GM12878 (cell line): Measurements from ENCODE around the gene CBR3. TPM values are rescaled to one million over a fixed set of nuclear protein-coding genes. Genes with fewer than 3 reads are reported as not detected.

ENCODE experiments used
- ATAC-seq: fragments of 200-7000 bp; cut with Tn5 transposase; 3 replicates; pipeline ENCODE4 v1.9.1; 2020; ENCODE audit warnings: mild to moderate bottlenecking, moderate library complexity
- BruUV-seq: library from RNA; stranded (reverse); fragments of 400-500 nt; replicated peaks from 2 replicates; lab custom pipeline; 2021; lab: Mats Ljungman, UMichigan
- CTCF ChIA-PET: fragments of 300-600 bp; sonication (Branson Sonifier 250); formaldehyde crosslinking; extraction: SDS; loops from one replicate; lab custom pipeline; 2021; ENCODE audit warnings: inconsistent platforms; lab: Yijun Ruan, JAX
- POLR2A ChIA-PET: fragments of 350-600 bp; formaldehyde crosslinking; extraction: SDS; loops from one replicate; lab custom pipeline; 2021; ENCODE audit warnings: inconsistent platforms; lab: Charles Lee
- RAD21 ChIA-PET: fragments of 300-600 bp; sonication (Branson Sonifier 250); formaldehyde crosslinking; loops from one replicate; lab custom pipeline; 2023; ENCODE audit warnings: antibody characterized with exemption; ENCODE audit not compliant: unreplicated experiment; lab: Charles Lee
- SMC1A ChIA-PET: fragments of 300-600 bp; sonication (Branson Sonifier 250); formaldehyde crosslinking; loops from one replicate; lab custom pipeline; 2023; ENCODE audit not compliant: unreplicated experiment, uncharacterized antibody; lab: Charles Lee
- DNase-seq: peaks from one replicate; pipeline ENCODE4 v3.0.0-alpha.2; 2011; ENCODE audit warnings: low read depth, low spot score
- FAIRE-seq: peaks from 3 replicates; lab custom pipeline; 2011; peaks lifted over from hg19 to GRCh38; lab: Jason Lieb, UNC
- H2AFZ ChIP-seq: 2 replicates; pipeline ENCODE4 v1.6.0; 2011; ENCODE audit warnings: low read depth, low read length, control low read depth; ENCODE audit not compliant: control insufficient read depth
- H3K27ac ChIP-seq: 2 replicates; pipeline ENCODE4 v1.5.1; 2011; ENCODE audit warnings: control low read depth; ENCODE audit not compliant: control insufficient read depth, insufficient read depth
- H3K27me3 ChIP-seq, 2 experiments: replicated peaks in 1 of 2; 2 replicates each; pipeline versions ENCODE4 v1.6.0 to v1.6.1; 2011; ENCODE audit warnings: low read length in 1 of 2; ENCODE audit not compliant: control insufficient read depth in 2 of 2, insufficient read depth in 2 of 2
- H3K36me3 ChIP-seq, 2 experiments: 2 replicates each; pipeline ENCODE4 v1.5.1; 2011; ENCODE audit warnings: low read length in 1 of 2; ENCODE audit not compliant: control insufficient read depth in 2 of 2, insufficient read depth in 2 of 2
- H3K4me1 ChIP-seq: 2 replicates; pipeline ENCODE4 v1.6.1; 2011; ENCODE audit warnings: mild to moderate bottlenecking, low read length, moderate library complexity, mixed read lengths; ENCODE audit not compliant: control insufficient read depth, insufficient read depth
- H3K4me2 ChIP-seq: 2 replicates; pipeline ENCODE4 v1.6.0; 2011; ENCODE audit warnings: control low read depth; ENCODE audit not compliant: control insufficient read depth, insufficient read depth
- H3K4me3 ChIP-seq: fragments of 200-600 bp; sonication (generic); 2 replicates; pipeline ENCODE4 v1.5.1; 2016
- H3K79me2 ChIP-seq: 2 replicates; pipeline ENCODE4 v1.6.0; 2011; ENCODE audit warnings: low read length; ENCODE audit not compliant: control insufficient read depth, insufficient read depth
- H3K9ac ChIP-seq: 2 replicates; pipeline ENCODE4 v1.8.0; 2011; ENCODE audit warnings: low read length, control low read depth, mixed read lengths; ENCODE audit not compliant: control insufficient read depth, insufficient read depth
- H3K9me3 ChIP-seq: replicated peaks from 3 replicates; pipeline ENCODE4 v1.5.1; 2011; ENCODE audit warnings: mild to moderate bottlenecking, low read length; ENCODE audit not compliant: control insufficient read depth, insufficient read depth
- H4K20me1 ChIP-seq: 2 replicates; pipeline ENCODE4 v1.6.0; 2011; ENCODE audit not compliant: control insufficient read depth, insufficient read depth
- BMI1 ChIP-seq: fragments of 450-650 bp; IDR thresholded peaks from 2 replicates; pipeline ENCODE4 v1.6.1; 2016; ENCODE audit warnings: mild to moderate bottlenecking, moderate library complexity, borderline replicate concordance
- BRCA1 ChIP-seq: IDR thresholded peaks from 2 replicates; pipeline ENCODE4 v1.6.1; 2011; ENCODE audit warnings: low read depth, low read length, improper control_type of control experiment
- HDAC6 ChIP-seq: fragments of 200-600 bp; sonication (generic); IDR thresholded peaks from one replicate; pipeline ENCODE4 v1.8.0; 2017; ENCODE audit warnings: antibody characterized with exemption; ENCODE audit not compliant: unreplicated experiment
- NFYB ChIP-seq: IDR thresholded peaks from 2 replicates; pipeline ENCODE4 v1.6.1; 2011; ENCODE audit warnings: low read depth, mild to moderate bottlenecking, low read length, improper control_type of control experiment, moderate library complexity; ENCODE audit not compliant: insufficient read depth
- NR2C1 ChIP-seq: fragments of 450-650 bp; IDR thresholded peaks from 2 replicates; pipeline ENCODE4 v1.6.1; 2017; ENCODE audit warnings: antibody characterized with exemption, mild to moderate bottlenecking, moderate library complexity
- PKNOX1 ChIP-seq: fragments of 450-650 bp; IDR thresholded peaks from 2 replicates; pipeline ENCODE4 v1.6.1; 2016; ENCODE audit warnings: mild to moderate bottlenecking
- SP1 ChIP-seq: IDR thresholded peaks from one replicate; pipeline ENCODE4 v1.6.1; 2011; ENCODE audit warnings: low read depth, low read length
- TCF3 ChIP-seq: IDR thresholded peaks from 2 replicates; pipeline ENCODE4 v1.6.1; 2012; ENCODE audit warnings: low read depth, mild to moderate bottlenecking, low read length, borderline replicate concordance; ENCODE audit not compliant: insufficient read depth
- WRNIP1 ChIP-seq: IDR thresholded peaks from 2 replicates; pipeline ENCODE4 v1.6.1; 2011; ENCODE audit warnings: low read depth, low read length, improper control_type of control experiment, borderline replicate concordance
- ZNF384 ChIP-seq: IDR thresholded peaks from 2 replicates; pipeline ENCODE4 v1.6.1; 2012; ENCODE audit warnings: low read depth, mild to moderate bottlenecking, low read length, improper control_type of control experiment, borderline replicate concordance
- WGBS: methylation state at CpG from one replicate; pipeline ENCODE4 v1.1.6; 2016; ENCODE audit warnings: low lambda C conversion rate; ENCODE audit not compliant: insufficient replicate concordance, insufficient coverage; ENCODE audit errors: missing lambda C conversion rate; 5-methylcytosine and 5-hydroxymethylcytosine counted together
- in situ Hi-C: fragments of 300-500 bp; cut with MboI; formaldehyde crosslinking; loops from 9 replicates; pipeline ENCODE4 v1.14.3; 2018; ENCODE audit warnings: mixed read lengths
- intact Hi-C: fragments of 100-400 bp; cut with micrococcal nuclease; formaldehyde crosslinking; loops from one replicate; pipeline ENCODE4 v1.14.2; 2022; ENCODE audit not compliant: unreplicated experiment
- polyA plus RNA-seq, 11 experiments: library from polyadenylated mRNA; depleted of rRNA in 4 of 11; unstranded in 6 of 11; stranded (reverse) in 5 of 11; fragments of >200 nt; fragmentation: Nextera tagmentation in 4 of 11; fragmentation: Illumina TruSeq in 1 of 11; extraction: Ambion mirVana in 4 of 11; extraction: Trizol in 1 of 11; gene quantifications; 1 replicate in 1 of 11; 2 replicates in 10 of 11; pipeline versions ENCODE4 v1.2.1 to v1.2.3, GENCODE V29; 2011 to 2016; ENCODE audit warnings: inconsistent platforms in 2 of 11, missing spikeins in 2 of 11, low read depth in 1 of 11
- total RNA-seq, 4 experiments: library from RNA; depleted of rRNA in 3 of 4; stranded (reverse); fragments of >200 nt in 3 of 4; fragmentation: Illumina TruSeq in 1 of 4; extraction: Trizol in 1 of 4; gene quantifications; 2 replicates each; pipeline versions ENCODE4 v1.2.1 to v1.2.3, GENCODE V29; 2013 to 2021
- TF ChIP-seq, protein P1 (sequence below): IDR thresholded peaks from 2 replicates; pipeline ENCODE4 v1.6.1; 2011; ENCODE audit warnings: mild to moderate bottlenecking, low read depth, low read length, moderate library complexity; ENCODE audit not compliant: insufficient replicate concordance
- TF ChIP-seq, protein P2 (sequence below), 3 experiments: IDR thresholded peaks in 2 of 3; conservative IDR thresholded peaks in 1 of 3; 2 replicates each; pipeline ENCODE4 v1.5.1; 2011; ENCODE audit warnings: low read depth in 3 of 3, low read length in 3 of 3, mild to moderate bottlenecking in 3 of 3, control low read depth in 2 of 3, moderate library complexity in 2 of 3, inconsistent platforms in 1 of 3, mixed read lengths in 1 of 3; ENCODE audit not compliant: control insufficient read depth in 2 of 3, insufficient read depth in 1 of 3; ENCODE audit errors: extremely low read depth in 1 of 3
- TF ChIP-seq, protein P3 (sequence below): fragments of 450-650 bp; IDR thresholded peaks from 2 replicates; pipeline ENCODE4 v1.6.1; 2018; ENCODE audit warnings: borderline replicate concordance, mild to moderate bottlenecking; ENCODE audit not compliant: partially characterized antibody
- TF ChIP-seq, protein P4 (sequence below): fragments of 450-650 bp; IDR thresholded peaks from 2 replicates; pipeline ENCODE4 v1.6.1; 2017; ENCODE audit warnings: mild to moderate bottlenecking

Gene CBR3
- total and polyA plus RNA-seq, 10 of the 15 experiments (the other 5 are each of a cell fraction or from before 2014, with no cell fraction given) = 0.48 to 17.2 (median 11.2) TPM

GRCh38 chr21:36184545-36184944 lies 49.7 kb downstream of the CBR3 start (continued):
- TF ChIP-seq BRCA1 (no peak), WRNIP1 (no peak), BMI1 (no peak)
- TF ChIP-seq, protein P1, sequence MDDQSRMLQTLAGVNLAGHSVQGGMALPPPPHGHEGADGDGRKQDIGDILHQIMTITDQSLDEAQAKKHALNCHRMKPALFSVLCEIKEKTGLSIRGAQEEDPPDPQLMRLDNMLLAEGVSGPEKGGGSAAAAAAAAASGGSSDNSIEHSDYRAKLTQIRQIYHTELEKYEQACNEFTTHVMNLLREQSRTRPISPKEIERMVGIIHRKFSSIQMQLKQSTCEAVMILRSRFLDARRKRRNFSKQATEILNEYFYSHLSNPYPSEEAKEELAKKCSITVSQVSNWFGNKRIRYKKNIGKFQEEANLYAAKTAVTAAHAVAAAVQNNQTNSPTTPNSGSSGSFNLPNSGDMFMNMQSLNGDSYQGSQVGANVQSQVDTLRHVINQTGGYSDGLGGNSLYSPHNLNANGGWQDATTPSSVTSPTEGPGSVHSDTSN = no peak
- TF ChIP-seq, all 136 proteins: peak for 0

GRCh38 chr21:36185523-36185922 lies 50.6 kb downstream of the CBR3 start:
- no peak for FAIRE-seq
- no peak for TF ChIP-seq HDAC6
- TF ChIP-seq TCF3 = no peak
- TF ChIP-seq NR2C1 = no peak
- TF ChIP-seq, protein P2, sequence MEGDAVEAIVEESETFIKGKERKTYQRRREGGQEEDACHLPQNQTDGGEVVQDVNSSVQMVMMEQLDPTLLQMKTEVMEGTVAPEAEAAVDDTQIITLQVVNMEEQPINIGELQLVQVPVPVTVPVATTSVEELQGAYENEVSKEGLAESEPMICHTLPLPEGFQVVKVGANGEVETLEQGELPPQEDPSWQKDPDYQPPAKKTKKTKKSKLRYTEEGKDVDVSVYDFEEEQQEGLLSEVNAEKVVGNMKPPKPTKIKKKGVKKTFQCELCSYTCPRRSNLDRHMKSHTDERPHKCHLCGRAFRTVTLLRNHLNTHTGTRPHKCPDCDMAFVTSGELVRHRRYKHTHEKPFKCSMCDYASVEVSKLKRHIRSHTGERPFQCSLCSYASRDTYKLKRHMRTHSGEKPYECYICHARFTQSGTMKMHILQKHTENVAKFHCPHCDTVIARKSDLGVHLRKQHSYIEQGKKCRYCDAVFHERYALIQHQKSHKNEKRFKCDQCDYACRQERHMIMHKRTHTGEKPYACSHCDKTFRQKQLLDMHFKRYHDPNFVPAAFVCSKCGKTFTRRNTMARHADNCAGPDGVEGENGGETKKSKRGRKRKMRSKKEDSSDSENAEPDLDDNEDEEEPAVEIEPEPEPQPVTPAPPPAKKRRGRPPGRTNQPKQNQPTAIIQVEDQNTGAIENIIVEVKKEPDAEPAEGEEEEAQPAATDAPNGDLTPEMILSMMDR (IDR thresholded peaks at IDR 0.05 in 2 of 3, conservative IDR thresholded peaks at IDR 0.05 in 1 of 3; ENCODE audit: control insufficient read depth in 2 of 3, extremely low read depth in 1 of 3, insufficient read depth in 1 of 3, low read depth in 3 of 3, low read length in 3 of 3) = no peak
- no peak for TF ChIP-seq SP1
- TF ChIP-seq PKNOX1 = no peak
- TF ChIP-seq, protein P3, sequence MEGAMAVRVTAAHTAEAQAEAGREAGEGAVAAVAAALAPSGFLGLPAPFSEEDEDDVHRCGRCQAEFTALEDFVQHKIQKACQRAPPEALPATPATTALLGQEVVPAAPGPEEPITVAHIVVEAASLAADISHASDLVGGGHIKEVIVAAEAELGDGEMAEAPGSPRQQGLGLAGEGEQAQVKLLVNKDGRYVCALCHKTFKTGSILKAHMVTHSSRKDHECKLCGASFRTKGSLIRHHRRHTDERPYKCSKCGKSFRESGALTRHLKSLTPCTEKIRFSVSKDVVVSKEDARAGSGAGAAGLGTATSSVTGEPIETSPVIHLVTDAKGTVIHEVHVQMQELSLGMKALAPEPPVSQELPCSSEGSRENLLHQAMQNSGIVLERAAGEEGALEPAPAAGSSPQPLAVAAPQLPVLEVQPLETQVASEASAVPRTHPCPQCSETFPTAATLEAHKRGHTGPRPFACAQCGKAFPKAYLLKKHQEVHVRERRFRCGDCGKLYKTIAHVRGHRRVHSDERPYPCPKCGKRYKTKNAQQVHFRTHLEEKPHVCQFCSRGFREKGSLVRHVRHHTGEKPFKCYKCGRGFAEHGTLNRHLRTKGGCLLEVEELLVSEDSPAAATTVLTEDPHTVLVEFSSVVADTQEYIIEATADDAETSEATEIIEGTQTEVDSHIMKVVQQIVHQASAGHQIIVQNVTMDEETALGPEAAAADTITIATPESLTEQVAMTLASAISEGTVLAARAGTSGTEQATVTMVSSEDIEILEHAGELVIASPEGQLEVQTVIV = no peak
- TF ChIP-seq, protein P4, sequence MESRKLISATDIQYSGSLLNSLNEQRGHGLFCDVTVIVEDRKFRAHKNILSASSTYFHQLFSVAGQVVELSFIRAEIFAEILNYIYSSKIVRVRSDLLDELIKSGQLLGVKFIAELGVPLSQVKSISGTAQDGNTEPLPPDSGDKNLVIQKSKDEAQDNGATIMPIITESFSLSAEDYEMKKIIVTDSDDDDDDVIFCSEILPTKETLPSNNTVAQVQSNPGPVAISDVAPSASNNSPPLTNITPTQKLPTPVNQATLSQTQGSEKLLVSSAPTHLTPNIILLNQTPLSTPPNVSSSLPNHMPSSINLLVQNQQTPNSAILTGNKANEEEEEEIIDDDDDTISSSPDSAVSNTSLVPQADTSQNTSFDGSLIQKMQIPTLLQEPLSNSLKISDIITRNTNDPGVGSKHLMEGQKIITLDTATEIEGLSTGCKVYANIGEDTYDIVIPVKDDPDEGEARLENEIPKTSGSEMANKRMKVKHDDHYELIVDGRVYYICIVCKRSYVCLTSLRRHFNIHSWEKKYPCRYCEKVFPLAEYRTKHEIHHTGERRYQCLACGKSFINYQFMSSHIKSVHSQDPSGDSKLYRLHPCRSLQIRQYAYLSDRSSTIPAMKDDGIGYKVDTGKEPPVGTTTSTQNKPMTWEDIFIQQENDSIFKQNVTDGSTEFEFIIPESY = no peak
- TF ChIP-seq ZNF384 = no peak
- no peak for TF ChIP-seq NFYB

More at GRCh38 chr21:36185523-36185922, 50.6 kb downstream of the CBR3 start:
- ChIA-PET POLR2A (no interaction called here), SMC1A (no interaction called here), CTCF (no interaction called here), RAD21 (interaction anchor here (0.7 kb wide), 1 partner anchor 138 kb away, joined by 3 read pairs; no protein-coding TSS in a partner anchor)
- Histone ChIP-seq H4K20me1 (no peaks in the 10 kb centered on the region), H3K4me3 (no peak overlapping the region), H3K36me3 (no peaks in the 10 kb centered on the region), H3K4me1 (peaks cover 9% of the 10 kb centered on the region), H3K4me2 (no peak overlapping the region), H3K79me2 (no peaks in the 10 kb centered on the region), H3K27ac (no peak overlapping the region), H3K27me3 (no peaks in the 10 kb centered on the region), H3K9me3 (no peaks in the 10 kb centered on the region), H3K9ac (no peak overlapping the region), H2AFZ (no peak overlapping the region)
- intact Hi-C loops = no loop called here
- whole genome bisulfite sequencing = 85% methylated on average over 9 of the region's 9 CpGs
- BruUV-seq = no TSS peak
- in situ Hi-C loops = no loop called here
- ATAC-seq (no peak), DNase-seq (no peak)
